Measurements from ENCODE around the gene BOD1L2. TPM values are rescaled to one million over a fixed set of nuclear protein-coding genes. Genes with fewer than 3 reads are reported as not detected.

The BOD1L2 gene
- total and polyA plus RNA-seq, 8 donors: not detected

DNA sequence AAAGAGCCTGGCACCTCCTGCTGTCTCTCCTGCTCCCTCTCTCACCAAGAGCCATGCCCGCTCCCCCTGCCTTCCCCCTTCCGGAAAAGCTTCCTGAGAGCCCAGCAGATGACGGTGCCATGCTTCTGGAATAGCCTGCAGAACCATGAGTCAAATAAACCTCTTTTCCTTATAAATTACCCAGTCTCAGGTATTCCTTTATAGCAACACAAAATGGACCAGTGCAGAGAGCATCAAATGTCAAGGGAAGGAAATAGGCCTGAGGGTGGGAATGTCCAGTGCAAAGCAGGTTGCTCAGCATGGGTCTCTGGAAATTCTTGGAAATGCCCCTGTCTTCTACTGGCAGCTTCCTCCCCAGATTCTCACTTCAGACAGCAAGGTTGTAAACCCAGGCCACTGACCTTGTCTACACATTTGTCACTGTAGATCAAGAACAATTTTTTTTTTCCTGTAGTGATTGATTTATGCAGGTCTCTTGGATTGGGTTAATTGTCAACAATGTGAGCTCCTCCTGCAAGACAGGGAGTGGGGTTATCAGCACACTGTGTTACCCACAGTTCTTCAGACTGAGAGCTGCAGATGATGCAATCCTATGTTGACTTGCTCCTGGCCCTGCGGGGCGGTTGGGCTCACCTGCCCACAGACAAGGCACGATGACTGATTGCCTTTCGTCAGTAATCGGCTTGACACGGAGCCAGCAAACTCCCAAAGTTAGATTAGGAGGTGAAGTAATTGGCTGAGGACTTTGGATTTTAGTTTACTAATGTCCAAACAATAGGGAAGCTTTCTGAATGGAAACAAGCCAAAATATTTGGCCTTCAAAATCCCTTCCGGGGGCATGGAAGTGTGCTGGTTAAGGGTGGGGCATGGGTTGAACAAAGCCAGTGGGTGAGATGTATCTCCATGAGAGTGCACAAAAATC lies 5.4 kb upstream of the BOD1L2 start:
- Histone ChIP-seq H3K9me3 (no peaks in the 10 kb centered on the region), H3K36me3 (no peaks in the 10 kb centered on the region), H3K27me3 (no peaks in the 10 kb centered on the region), H3K4me3 (no peak overlapping the region), H3K27ac (no peak overlapping the region), H3K4me1 (no peaks in the 10 kb centered on the region)
- ATAC-seq (peak; percentile 32), DNase-seq (no peak)
- TF ChIP-seq, protein P1, sequence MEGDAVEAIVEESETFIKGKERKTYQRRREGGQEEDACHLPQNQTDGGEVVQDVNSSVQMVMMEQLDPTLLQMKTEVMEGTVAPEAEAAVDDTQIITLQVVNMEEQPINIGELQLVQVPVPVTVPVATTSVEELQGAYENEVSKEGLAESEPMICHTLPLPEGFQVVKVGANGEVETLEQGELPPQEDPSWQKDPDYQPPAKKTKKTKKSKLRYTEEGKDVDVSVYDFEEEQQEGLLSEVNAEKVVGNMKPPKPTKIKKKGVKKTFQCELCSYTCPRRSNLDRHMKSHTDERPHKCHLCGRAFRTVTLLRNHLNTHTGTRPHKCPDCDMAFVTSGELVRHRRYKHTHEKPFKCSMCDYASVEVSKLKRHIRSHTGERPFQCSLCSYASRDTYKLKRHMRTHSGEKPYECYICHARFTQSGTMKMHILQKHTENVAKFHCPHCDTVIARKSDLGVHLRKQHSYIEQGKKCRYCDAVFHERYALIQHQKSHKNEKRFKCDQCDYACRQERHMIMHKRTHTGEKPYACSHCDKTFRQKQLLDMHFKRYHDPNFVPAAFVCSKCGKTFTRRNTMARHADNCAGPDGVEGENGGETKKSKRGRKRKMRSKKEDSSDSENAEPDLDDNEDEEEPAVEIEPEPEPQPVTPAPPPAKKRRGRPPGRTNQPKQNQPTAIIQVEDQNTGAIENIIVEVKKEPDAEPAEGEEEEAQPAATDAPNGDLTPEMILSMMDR (IDR thresholded peaks at IDR 0.05): no peak
- intact Hi-C loops (cut with DNase I): no loop called here

DNA sequence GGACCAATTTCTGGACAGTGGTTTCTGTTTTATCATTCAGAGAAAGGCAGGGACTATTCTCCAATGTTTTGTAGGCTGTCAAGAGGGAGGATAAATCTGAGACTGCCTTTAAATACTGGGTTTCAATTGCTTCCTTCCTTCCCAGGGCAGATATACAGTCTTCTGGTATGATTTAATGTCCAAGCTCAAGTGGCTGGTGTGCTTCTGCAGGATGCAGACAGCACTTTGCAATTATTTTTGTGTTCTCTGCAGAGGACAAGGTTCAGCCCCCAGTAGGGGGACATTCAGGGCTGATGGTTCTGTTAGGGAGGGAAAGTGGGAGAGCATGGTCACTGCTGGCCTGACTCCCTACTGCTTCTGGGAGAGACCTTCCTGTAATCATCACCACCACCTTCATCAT lies 4.6 kb upstream of the BOD1L2 start:
- H3K36me3 ChIP-seq: no peaks in the 10 kb centered on the region
- H3K4me3 ChIP-seq: no peak overlapping the region
- no peak overlapping the region for H3K27ac ChIP-seq
- H3K9me3 ChIP-seq: no peaks in the 10 kb centered on the region
- TF ChIP-seq, protein P1 (IDR thresholded peaks at IDR 0.05): no peak
- ATAC-seq (no peak), DNase-seq (no peak)
- intact Hi-C loops (cut with DNase I): no loop called here
- H3K4me1 ChIP-seq: no peaks in the 10 kb centered on the region
- no peaks in the 10 kb centered on the region for H3K27me3 ChIP-seq

DNA sequence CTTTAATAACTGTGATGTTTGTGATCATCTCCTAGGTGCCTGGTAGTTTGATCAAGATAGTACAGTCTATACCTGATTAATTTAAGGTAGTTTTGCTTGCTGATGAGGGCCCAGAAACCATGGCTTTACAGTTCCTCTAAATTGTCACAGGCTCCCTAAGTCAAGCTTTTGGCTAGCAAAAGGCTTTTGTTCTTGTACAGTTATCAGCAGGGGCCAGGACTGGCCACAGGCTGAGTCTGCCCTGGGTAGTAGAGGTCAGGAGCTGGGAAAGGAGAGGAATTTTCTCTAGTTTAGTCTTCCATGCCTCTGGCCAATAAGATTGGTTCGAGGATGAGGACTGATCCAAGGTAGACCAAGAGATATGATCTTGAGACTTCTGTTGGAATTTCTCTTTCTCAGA lies 3.6 kb upstream of the BOD1L2 start:
- DNase-seq (no peak), ATAC-seq (no peak)
- Histone ChIP-seq H3K36me3 (no peaks in the 10 kb centered on the region), H3K9me3 (no peaks in the 10 kb centered on the region), H3K4me1 (no peaks in the 10 kb centered on the region), H3K4me3 (no peak overlapping the region), H3K27ac (no peak overlapping the region), H3K27me3 (peaks cover 0 to 4% of the 10 kb centered on the region in 2 donors)
- TF ChIP-seq, protein P1 (IDR thresholded peaks at IDR 0.05): no peak
- intact Hi-C loops (cut with DNase I): no loop called here

DNA sequence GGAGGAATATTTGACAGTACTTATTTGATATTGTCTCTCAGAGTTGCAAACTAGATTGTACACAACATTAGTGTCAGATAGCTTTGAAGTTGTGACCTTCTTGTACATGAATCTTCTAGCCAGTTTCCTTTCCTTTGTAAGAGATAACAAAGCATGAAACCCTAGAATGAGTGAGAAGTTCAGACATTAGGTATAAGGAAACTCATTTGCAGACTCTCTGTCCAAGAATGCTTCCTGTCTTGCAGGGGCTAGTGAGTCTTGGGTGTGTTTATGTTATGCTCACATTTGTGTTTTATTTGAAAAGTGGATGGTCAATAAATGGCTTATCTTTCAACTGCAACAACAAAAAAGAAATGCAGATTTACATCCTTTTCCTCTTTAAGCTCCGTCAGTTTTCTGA lies 1.4 kb downstream of the BOD1L2 start:
- Histone ChIP-seq H3K4me1 (no peaks in the 10 kb centered on the region), H3K9me3 (no peaks in the 10 kb centered on the region), H3K4me3 (no peak overlapping the region), H3K36me3 (no peaks in the 10 kb centered on the region), H3K27ac (no peak overlapping the region), H3K27me3 (peaks cover 0 to 37% of the 10 kb centered on the region in 2 donors)
- DNase-seq (no peak), ATAC-seq (no peak)
- TF ChIP-seq, protein P1 (IDR thresholded peaks at IDR 0.05): no peak
- intact Hi-C loops (cut with DNase I): no loop called here

DNA sequence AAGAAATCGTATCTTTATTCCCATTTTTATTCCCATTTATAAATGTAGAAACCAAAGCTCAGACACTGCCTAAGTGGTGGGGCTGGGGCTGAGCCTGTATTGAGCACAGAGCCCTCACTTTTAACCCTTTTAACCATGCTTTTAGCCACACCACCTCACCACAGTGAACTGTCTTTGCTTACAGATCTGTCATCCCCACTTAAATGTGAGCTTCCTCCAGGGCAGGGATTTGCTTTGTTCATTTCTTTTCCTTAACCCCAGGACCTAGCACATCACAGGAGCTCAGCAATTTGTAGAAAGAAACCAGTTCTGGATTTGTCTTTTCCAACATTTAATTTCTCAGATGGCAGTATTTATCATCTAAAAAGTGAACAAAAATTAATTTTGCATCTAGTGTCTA lies 2.2 kb downstream of the BOD1L2 start:
- H3K9me3 ChIP-seq: no peaks in the 10 kb centered on the region
- no peaks in the 10 kb centered on the region for H3K4me1 ChIP-seq
- H3K27ac ChIP-seq: no peak overlapping the region
- intact Hi-C loops (cut with DNase I): no loop called here
- no peak for ATAC-seq
- H3K27me3 ChIP-seq: peaks cover 0 to 37% of the 10 kb centered on the region in 2 donors
- no peak overlapping the region for H3K4me3 ChIP-seq
- TF ChIP-seq, protein P1 (IDR thresholded peaks at IDR 0.05): no peak
- no peaks in the 10 kb centered on the region for H3K36me3 ChIP-seq
- no peak for DNase-seq

Data from left lung (tissue), 10 donors.